Adrenal gland (tissue), 12 donors: ENCODE results near the gene TCN2. TPM values are rescaled to one million over a fixed set of nuclear protein-coding genes. Genes with fewer than 3 reads are reported as not detected.
"Not testable (repeated sequence)": the region's sequence is repeated elsewhere in the genome, so short reads cannot be mapped to it uniquely, and the experiment has no call there.

Source experiments
- DNase-seq, 7 donors: peaks; one replicate each; pipeline ENCODE4 v3.0.0-alpha.2; 2019 to 2020
- H3K27ac ChIP-seq, 5 donors: fragments of 200-600 bp; sonication (generic) in 4 of 5; 1 replicate in 3 of 5; 2 replicates in 2 of 5; pipeline versions ENCODE4 v1.5.1 to v1.8.0; 2016 to 2020; ENCODE audit warnings: mild to moderate bottlenecking in 1 of 5
- H3K27me3 ChIP-seq: fragments of 200-600 bp; 2 replicates; pipeline ENCODE4 v1.8.0; 2021
- H3K36me3 ChIP-seq, 2 donors: fragments of 200-600 bp; replicated peaks in 1 of 2; 1 replicate in 1 of 2; 2 replicates in 1 of 2; pipeline versions ENCODE4 v1.5.1 to v1.8.0; 2018 to 2022
- H3K4me1 ChIP-seq, 2 donors: fragments of 200-600 bp; replicated peaks in 1 of 2; 1 replicate in 1 of 2; 2 replicates in 1 of 2; pipeline versions ENCODE4 v1.5.1 to v1.8.0; 2018 to 2021
- H3K4me3 ChIP-seq, 4 donors: fragments of 200-600 bp; sonication (generic) in 3 of 4; one replicate each; pipeline ENCODE4 v1.5.1; 2016 to 2018
- H3K9me3 ChIP-seq, 3 donors: fragments of 200-600 bp; sonication (generic) in 1 of 3; replicated peaks in 1 of 3; 1 replicate in 2 of 3; 2 replicates in 1 of 3; pipeline versions ENCODE4 v1.5.1 to v1.8.0; 2016 to 2021
- POLR2A ChIP-seq, 2 donors: fragments of 450-650 bp; IDR thresholded peaks; one replicate each; pipeline ENCODE4 v1.6.1; 2017; ENCODE audit warnings: antibody characterized with exemption in 2 of 2, mild to moderate bottlenecking in 2 of 2, moderate library complexity in 1 of 2
- WGBS, 4 donors: extraction: QIAGEN DNeasy Blood & Tissue Kit in 2 of 4; methylation state at CpG; one replicate each; pipeline versions ENCODE4 v1.1.5 to v1.1.7; 2013 to 2017; 5-methylcytosine and 5-hydroxymethylcytosine counted together
- intact Hi-C, 2 donors: fragments of 100-400 bp; cut with DNase I; formaldehyde crosslinking; loops; one replicate each; pipeline versions ENCODE4 v1.14.1 to v1.15.0; 2022 to 2023
- polyA plus RNA-seq, 3 donors: library from polyadenylated mRNA; stranded (reverse); fragments of 200-250 nt in 2 of 3; fragments of 350-450 nt in 1 of 3; fragmentation: Illumina TruSeq in 1 of 3; extraction: RNeasy Lipid Tissue Mini Kit (QIAGEN cat#74804) in 1 of 3; gene quantifications; one replicate each; pipeline ENCODE4 v1.2.3, GENCODE V29; 2013 to 2014
- total RNA-seq, 9 donors: library from RNA; depleted of rRNA in 4 of 9; stranded (reverse); fragments of >200 nt in 4 of 9; fragments of 120-200 nt in 1 of 9; fragmentation: NEBNext Ultra II Directional in 1 of 9; extraction: Animal tissue kit (Norgen Biotek cat#: 25700) in 1 of 9; gene quantifications; one replicate each; pipeline versions ENCODE4 v1.1.0 to v1.2.4, GENCODE V29; 2013 to 2023
- TF ChIP-seq, protein P1 (sequence below), 6 experiments: fragments of 450-650 bp in 4 of 6; fragments of 200-600 bp in 2 of 6; sonication (generic) in 1 of 6; IDR thresholded peaks; 1 replicate in 5 of 6; 2 replicates in 1 of 6; pipeline versions ENCODE4 v1.5.1 to v1.8.0; 2016 to 2021; ENCODE audit warnings: antibody characterized with exemption in 6 of 6, mild to moderate bottlenecking in 2 of 6, moderate library complexity in 1 of 6
- donor health status: healthy with polysubstance abuse.
- donor health status: Bipolar disorder and iron deficiency.
- donor health status: DM: yes; HTN: yes; CAD: no.
- donor health status: DM: no; HTN: no; CAD: no.
- donor health status: DM: no; HTN: no; CAD: no.
- donor health status: DM: yes; HTN: yes; CAD: no.

The TCN2 gene
- total and polyA plus RNA-seq, 12 donors, result 12.8 to 108 (median 49.9) TPM

DNA sequence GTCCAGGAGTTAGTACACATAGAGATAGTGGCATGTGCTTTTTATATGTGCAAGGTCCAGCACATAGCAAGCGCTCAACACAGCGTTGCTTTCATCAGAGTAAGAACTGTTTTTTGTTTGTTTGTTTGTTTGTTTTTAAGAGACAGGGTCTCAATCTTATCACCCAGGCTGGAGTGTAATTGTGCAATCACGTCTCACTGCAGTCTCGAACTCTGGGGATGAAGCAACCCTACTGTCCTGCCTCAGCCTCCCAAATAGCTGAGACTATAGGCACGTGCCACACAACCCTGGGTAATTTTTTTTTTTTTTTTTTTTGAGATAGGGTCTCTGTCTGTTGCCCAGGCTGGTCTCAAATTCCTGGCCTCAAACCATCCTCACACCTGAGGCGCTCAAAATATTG lies 10.8 kb downstream of the TCN2 start:
- no peaks in the 10 kb centered on the region for H3K9me3 ChIP-seq
- H3K27ac ChIP-seq, result no peak overlapping the region
- no peaks in the 10 kb centered on the region for H3K27me3 ChIP-seq
- 84 to 91% (median 89%) methylated on average over 6 of the region's 6 CpGs for WGBS, 4 donors
- intact Hi-C loops, result no loop called here
- peaks cover 0 to 52% of the 10 kb centered on the region in 2 donors for H3K36me3 ChIP-seq
- H3K4me3 ChIP-seq, result no peak overlapping the region
- TF ChIP-seq, protein P1, sequence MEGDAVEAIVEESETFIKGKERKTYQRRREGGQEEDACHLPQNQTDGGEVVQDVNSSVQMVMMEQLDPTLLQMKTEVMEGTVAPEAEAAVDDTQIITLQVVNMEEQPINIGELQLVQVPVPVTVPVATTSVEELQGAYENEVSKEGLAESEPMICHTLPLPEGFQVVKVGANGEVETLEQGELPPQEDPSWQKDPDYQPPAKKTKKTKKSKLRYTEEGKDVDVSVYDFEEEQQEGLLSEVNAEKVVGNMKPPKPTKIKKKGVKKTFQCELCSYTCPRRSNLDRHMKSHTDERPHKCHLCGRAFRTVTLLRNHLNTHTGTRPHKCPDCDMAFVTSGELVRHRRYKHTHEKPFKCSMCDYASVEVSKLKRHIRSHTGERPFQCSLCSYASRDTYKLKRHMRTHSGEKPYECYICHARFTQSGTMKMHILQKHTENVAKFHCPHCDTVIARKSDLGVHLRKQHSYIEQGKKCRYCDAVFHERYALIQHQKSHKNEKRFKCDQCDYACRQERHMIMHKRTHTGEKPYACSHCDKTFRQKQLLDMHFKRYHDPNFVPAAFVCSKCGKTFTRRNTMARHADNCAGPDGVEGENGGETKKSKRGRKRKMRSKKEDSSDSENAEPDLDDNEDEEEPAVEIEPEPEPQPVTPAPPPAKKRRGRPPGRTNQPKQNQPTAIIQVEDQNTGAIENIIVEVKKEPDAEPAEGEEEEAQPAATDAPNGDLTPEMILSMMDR (IDR thresholded peaks at IDR 0.05), result no peak
- TF ChIP-seq POLR2A (IDR thresholded peaks at IDR 0.05), result no peak
- H3K4me1 ChIP-seq, result no peaks in the 10 kb centered on the region
- DNase-seq, result no peak

DNA sequence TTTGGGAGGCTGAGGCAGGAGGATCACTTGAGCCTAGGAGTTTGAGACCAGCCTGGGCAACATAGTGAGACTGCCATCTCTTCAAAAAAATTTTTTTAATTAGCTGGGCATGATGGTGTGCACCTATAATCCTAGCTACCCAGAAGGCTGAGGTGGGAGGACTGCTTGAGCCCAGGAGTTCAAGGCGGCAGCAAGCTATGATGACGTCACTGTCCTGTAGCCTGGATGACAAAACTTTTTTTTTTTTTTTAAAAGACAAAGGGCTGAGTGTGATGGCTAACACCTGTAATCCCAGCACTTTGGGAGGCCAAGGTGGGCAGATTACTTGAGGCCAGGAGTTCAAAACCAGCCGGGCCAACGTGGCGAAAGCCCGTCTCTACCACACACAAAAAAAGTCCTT lies 12.9 kb downstream of the TCN2 start:
- not testable (repeated sequence) for H3K4me1 ChIP-seq, H3K27ac ChIP-seq, H3K4me3 ChIP-seq, DNase-seq, H3K27me3 ChIP-seq, H3K9me3 ChIP-seq
- 93 to 95% (median 94%) methylated on average over 6 of the region's 6 CpGs for WGBS, 4 donors
- intact Hi-C loops, result loop anchor here in 1 of 2 donors (10.0 kb wide), 1 partner anchor 285 kb away; no protein-coding TSS in a partner anchor
- peaks cover 0 to 40% of the 10 kb centered on the region in 2 donors for H3K36me3 ChIP-seq

DNA sequence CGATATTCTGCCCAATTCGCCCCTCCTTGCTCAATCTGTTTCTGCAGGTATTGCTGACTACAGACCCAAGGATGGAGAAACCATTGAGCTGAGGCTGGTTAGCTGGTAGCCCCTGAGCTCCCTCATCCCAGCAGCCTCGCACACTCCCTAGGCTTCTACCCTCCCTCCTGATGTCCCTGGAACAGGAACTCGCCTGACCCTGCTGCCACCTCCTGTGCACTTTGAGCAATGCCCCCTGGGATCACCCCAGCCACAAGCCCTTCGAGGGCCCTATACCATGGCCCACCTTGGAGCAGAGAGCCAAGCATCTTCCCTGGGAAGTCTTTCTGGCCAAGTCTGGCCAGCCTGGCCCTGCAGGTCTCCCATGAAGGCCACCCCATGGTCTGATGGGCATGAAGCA lies 19.4 kb downstream of the TCN2 start:
- Histone ChIP-seq H3K9me3 (no peaks in the 10 kb centered on the region), H3K27me3 (no peaks in the 10 kb centered on the region), H3K36me3 (peaks cover 0 to 6% of the 10 kb centered on the region in 2 donors), H3K4me1 (no peaks in the 10 kb centered on the region), H3K4me3 (no peak overlapping the region), H3K27ac (no peak overlapping the region)
- 91 to 95% (median 94%) methylated on average over 4 to 5 of the region's 5 CpGs for WGBS, 4 donors
- TF ChIP-seq POLR2A (IDR thresholded peaks at IDR 0.05), result no peak
- TF ChIP-seq, protein P1 (IDR thresholded peaks at IDR 0.05), result no peak
- DNase-seq, result no peak
- intact Hi-C loops, result loop anchor here in 1 of 2 donors (10.0 kb wide), 1 partner anchor 278 kb away; no protein-coding TSS in a partner anchor

DNA sequence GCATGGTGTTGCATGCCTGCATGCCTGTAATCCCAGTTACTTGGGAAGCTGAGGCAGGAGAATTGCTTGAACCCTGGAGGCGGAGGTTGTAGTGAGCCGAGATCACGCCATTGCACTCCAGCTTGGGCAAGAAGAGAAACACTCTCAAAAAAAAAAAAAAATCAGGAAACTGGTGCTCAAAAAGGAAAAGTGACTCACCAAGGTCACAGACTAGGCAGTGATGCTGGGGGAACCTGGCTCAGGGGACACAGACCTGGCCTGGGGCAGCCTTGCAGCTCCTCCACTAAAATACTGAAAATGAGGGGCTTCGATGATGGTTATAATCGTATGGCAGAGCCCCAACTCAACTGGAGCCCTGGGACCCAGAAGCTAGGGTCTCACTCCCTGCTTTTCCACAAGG lies 20.5 kb downstream of the TCN2 start:
- WGBS, 4 donors, result 50 to 56% (median 54%) methylated on average over 4 to 5 of the region's 5 CpGs
- H3K4me1 ChIP-seq, result no peaks in the 10 kb centered on the region
- TF ChIP-seq, protein P1 (IDR thresholded peaks at IDR 0.05), result no peak
- no peak for TF ChIP-seq POLR2A (IDR thresholded peaks at IDR 0.05)
- H3K27me3 ChIP-seq, result no peaks in the 10 kb centered on the region
- peak in 5 of 7 donors; percentile 35 to 65 (median 48) for DNase-seq
- no peak overlapping the region for H3K4me3 ChIP-seq
- peaks cover 0 to 6% of the 10 kb centered on the region in 2 donors for H3K36me3 ChIP-seq
- no peak overlapping the region for H3K27ac ChIP-seq
- intact Hi-C loops, result loop anchor here in 1 of 2 donors (10.0 kb wide), 1 partner anchor 277 kb away; no protein-coding TSS in a partner anchor
- no peaks in the 10 kb centered on the region for H3K9me3 ChIP-seq

DNA sequence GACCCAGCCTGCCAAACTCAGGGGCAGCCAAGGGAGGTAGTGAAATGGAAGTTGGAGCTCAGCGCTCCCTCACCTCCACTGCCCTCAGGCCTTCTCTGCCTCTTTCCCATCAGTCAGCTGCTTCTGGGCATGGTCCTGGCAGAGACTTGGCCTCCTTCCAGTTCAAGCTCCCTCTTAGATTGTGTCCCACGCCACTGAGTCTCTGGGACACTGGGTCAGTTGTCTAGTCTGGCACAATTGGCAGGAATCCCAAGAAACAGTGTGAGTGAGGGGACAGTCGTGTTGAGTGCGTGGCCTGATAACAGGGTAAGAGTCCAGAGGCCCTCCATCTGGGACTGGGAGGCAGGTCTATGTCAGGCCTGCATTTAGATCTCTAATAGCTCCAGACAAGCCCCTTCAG lies 21.5 kb downstream of the TCN2 start:
- WGBS, 4 donors, result 66 to 80% (median 72%) methylated on average over 4 of the region's 4 CpGs
- intact Hi-C loops, result loop anchor here in 1 of 2 donors (10.0 kb wide), 1 partner anchor 276 kb away; no protein-coding TSS in a partner anchor
- TF ChIP-seq POLR2A (IDR thresholded peaks at IDR 0.05), result no peak
- TF ChIP-seq, protein P1 (IDR thresholded peaks at IDR 0.05), result no peak
- no peaks in the 10 kb centered on the region for H3K4me1 ChIP-seq
- DNase-seq, result no peak
- H3K9me3 ChIP-seq, result no peaks in the 10 kb centered on the region
- H3K36me3 ChIP-seq, result no peaks in the 10 kb centered on the region
- H3K4me3 ChIP-seq, result no peak overlapping the region
- no peak overlapping the region for H3K27ac ChIP-seq
- H3K27me3 ChIP-seq, result no peaks in the 10 kb centered on the region

DNA sequence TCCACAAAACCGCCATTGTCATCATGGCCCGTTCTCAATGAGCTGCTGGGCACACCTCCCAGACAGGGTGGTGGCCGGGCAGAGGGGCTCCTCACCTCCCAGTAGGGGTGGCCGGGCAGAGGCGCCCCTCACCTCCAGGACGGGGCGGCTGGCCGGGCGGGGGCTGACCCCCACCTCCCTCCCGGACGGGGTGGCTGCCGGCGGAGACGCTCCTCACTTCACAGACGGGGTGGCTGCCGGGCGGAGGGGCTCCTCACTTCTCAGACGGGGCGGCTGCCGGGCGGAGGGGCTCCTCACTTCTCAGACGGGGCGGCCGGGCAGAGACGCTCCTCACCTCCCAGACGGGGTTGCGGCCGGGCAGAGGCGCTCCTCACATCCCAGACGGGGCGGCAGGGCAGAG lies 24.5 kb downstream of the TCN2 start:
- H3K27me3 ChIP-seq, H3K36me3 ChIP-seq, H3K27ac ChIP-seq, DNase-seq, H3K9me3 ChIP-seq, H3K4me3 ChIP-seq: not testable (repeated sequence)
- intact Hi-C loops, result loop anchor here (10.0 kb wide), 2 partner anchors 63 to 293 kb away; partner anchors contain the start of gene OSBP2 (in 1 of the 2)
- H3K4me1 ChIP-seq, result peaks cover 10 to 15% of the 10 kb centered on the region in 2 donors
- WGBS, 4 donors, result 92 to 95% (median 94%) methylated on average over 4 to 16 of the region's 31 CpGs
